Trophoblast cell (in vitro differentiated cells and primary cell): ENCODE data around the gene HLCS.

Experiments used
- DNase-seq, 2 donors: peaks; one replicate each; pipeline ENCODE4 v3.0.0-alpha.2; 2016
- H2AFZ ChIP-seq: 2 replicates; pipeline ENCODE4 v1.6.1; 2013; ENCODE audit warnings: low read length, moderate library complexity, mild to moderate bottlenecking; ENCODE audit not compliant: insufficient read depth, poor library complexity
- H2AK5ac ChIP-seq: 2 replicates; pipeline ENCODE4 v1.6.1; 2013; ENCODE audit warnings: mild to moderate bottlenecking, low read length
- H2BK120ac ChIP-seq: 2 replicates; pipeline ENCODE4 v1.6.1; 2013; ENCODE audit warnings: low read length, mild to moderate bottlenecking, moderate library complexity; ENCODE audit not compliant: insufficient read depth, poor library complexity
- H2BK12ac ChIP-seq: 2 replicates; pipeline ENCODE4 v1.6.1; 2013; ENCODE audit warnings: mild to moderate bottlenecking, low read length, moderate library complexity
- H2BK5ac ChIP-seq: 2 replicates; pipeline ENCODE4 v1.6.1; 2013; ENCODE audit warnings: low read length, low read depth, moderate library complexity, mild to moderate bottlenecking; ENCODE audit not compliant: poor library complexity
- H3K14ac ChIP-seq: 2 replicates; pipeline ENCODE4 v1.6.1; 2013; ENCODE audit warnings: mild to moderate bottlenecking, low read length
- H3K18ac ChIP-seq: 2 replicates; pipeline ENCODE4 v1.6.1; 2013; ENCODE audit warnings: mild to moderate bottlenecking, low read length
- H3K23ac ChIP-seq: 2 replicates; pipeline ENCODE4 v1.6.1; 2013; ENCODE audit warnings: low read length
- H3K27ac ChIP-seq: 2 replicates; pipeline ENCODE4 v1.5.1; 2013; ENCODE audit warnings: low read depth, mild to moderate bottlenecking, inconsistent platforms, low read length, moderate library complexity
- H3K27me3 ChIP-seq: 2 replicates; pipeline ENCODE4 v1.6.1; 2013; ENCODE audit warnings: inconsistent platforms, mild to moderate bottlenecking, low read length, moderate library complexity; ENCODE audit not compliant: insufficient read depth
- H3K36me3 ChIP-seq, 2 experiments: 1 replicate in 1 of 2; 2 replicates in 1 of 2; pipeline ENCODE4 v1.6.1; 2013; ENCODE audit warnings: low read length in 2 of 2, mild to moderate bottlenecking in 2 of 2, moderate library complexity in 1 of 2; ENCODE audit not compliant: insufficient read depth in 2 of 2, control insufficient read depth in 1 of 2
- H3K4ac ChIP-seq: 2 replicates; pipeline ENCODE4 v1.6.1; 2013; ENCODE audit warnings: low read depth, mild to moderate bottlenecking, low read length, moderate library complexity
- H3K4me1 ChIP-seq, 2 experiments: 1 replicate in 1 of 2; 2 replicates in 1 of 2; pipeline ENCODE4 v1.6.1; 2013; ENCODE audit warnings: low read length in 2 of 2, mild to moderate bottlenecking in 2 of 2, moderate library complexity in 1 of 2; ENCODE audit not compliant: insufficient read depth in 2 of 2, control insufficient read depth in 1 of 2
- H3K4me2 ChIP-seq: 2 replicates; pipeline ENCODE4 v1.6.1; 2013; ENCODE audit warnings: inconsistent platforms, mild to moderate bottlenecking, low read length, moderate library complexity
- H3K4me3 ChIP-seq: 2 replicates; pipeline ENCODE4 v1.5.1; 2013; ENCODE audit warnings: mild to moderate bottlenecking, low read depth, low read length, inconsistent platforms
- H3K79me1 ChIP-seq: one replicate; pipeline ENCODE4 v1.6.1; 2013; ENCODE audit warnings: low read length
- H3K79me2 ChIP-seq: 2 replicates; pipeline ENCODE4 v1.6.1; 2013; ENCODE audit warnings: low read length, mild to moderate bottlenecking; ENCODE audit not compliant: control insufficient read depth, insufficient read depth, poor library complexity
- H3K9ac ChIP-seq: 2 replicates; pipeline ENCODE4 v1.6.1; 2013; ENCODE audit warnings: mild to moderate bottlenecking, low read length
- H3K9me3 ChIP-seq: 2 replicates; pipeline ENCODE4 v1.6.1; 2013; ENCODE audit warnings: low read depth, mild to moderate bottlenecking, control low read depth, inconsistent platforms, low read length; ENCODE audit not compliant: insufficient read depth
- H4K12ac ChIP-seq: 2 replicates; pipeline ENCODE4 v1.6.1; 2013; ENCODE audit warnings: low read depth, mild to moderate bottlenecking, low read length, moderate library complexity
- H4K8ac ChIP-seq: 2 replicates; pipeline ENCODE4 v1.6.1; 2013; ENCODE audit warnings: low read depth, mild to moderate bottlenecking, low read length, moderate library complexity
- H4K91ac ChIP-seq: one replicate; pipeline ENCODE4 v1.6.1; 2013; ENCODE audit warnings: low read depth, mild to moderate bottlenecking, low read length, moderate library complexity
- WGBS: extraction: QIAGEN DNeasy Blood & Tissue Kit; methylation state at CpG from one replicate; pipeline ENCODE4 v1.1.7; 2013; ENCODE audit warnings: missing lambda C conversion rate; ENCODE audit not compliant: insufficient read length, insufficient coverage; ENCODE audit errors: extremely low coverage; 5-methylcytosine and 5-hydroxymethylcytosine counted together

HLCS gene

DNA sequence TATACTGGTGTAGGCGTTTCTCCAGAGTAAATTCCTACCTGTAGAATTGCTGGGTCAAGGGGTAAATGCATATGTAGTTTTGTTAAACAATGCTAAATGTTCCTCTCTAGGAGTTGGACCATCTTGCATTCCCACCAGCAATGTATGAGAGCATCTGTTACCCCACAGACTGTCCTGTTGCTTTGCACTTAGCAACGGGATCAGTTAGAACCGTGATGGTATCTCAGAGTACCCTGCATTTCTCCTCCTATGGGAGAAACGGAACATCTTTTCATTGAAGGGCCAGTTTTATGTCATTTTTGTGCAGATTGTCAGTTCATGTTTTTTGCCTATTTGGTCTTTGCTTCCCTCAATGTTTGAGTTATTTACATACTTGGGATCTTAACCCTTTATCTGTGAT lies 22.1 kb upstream of the HLCS start:
- Histone ChIP-seq H3K4me2 (no peak overlapping the region), H3K79me1 (peaks cover 5% of the 10 kb centered on the region), H2AFZ (no peak overlapping the region), H3K4me1 (peaks cover 2 to 11% of the 10 kb centered on the region in 2 experiments), H4K8ac (no peak overlapping the region), H3K23ac (no peak overlapping the region), H2BK5ac (no peak overlapping the region), H2AK5ac (no peak overlapping the region), H3K4ac (no peak overlapping the region), H3K18ac (no peak overlapping the region), H4K12ac (no peak overlapping the region), H3K14ac (no peak overlapping the region), H3K9me3 (no peaks in the 10 kb centered on the region), H4K91ac (no peak overlapping the region), H2BK12ac (no peak overlapping the region), H3K36me3 (no peaks in the 10 kb centered on the region), H2BK120ac (no peak overlapping the region), H3K9ac (no peak overlapping the region), H3K27ac (no peak overlapping the region), H3K4me3 (no peak overlapping the region), H3K27me3 (no peaks in the 10 kb centered on the region), H3K79me2 (peaks cover 3% of the 10 kb centered on the region)
- DNase-seq, result peak in 1 of 2 donors; percentile 34
- WGBS, result no CpG with 5 or more reads among the region's 4 CpGs

DNA sequence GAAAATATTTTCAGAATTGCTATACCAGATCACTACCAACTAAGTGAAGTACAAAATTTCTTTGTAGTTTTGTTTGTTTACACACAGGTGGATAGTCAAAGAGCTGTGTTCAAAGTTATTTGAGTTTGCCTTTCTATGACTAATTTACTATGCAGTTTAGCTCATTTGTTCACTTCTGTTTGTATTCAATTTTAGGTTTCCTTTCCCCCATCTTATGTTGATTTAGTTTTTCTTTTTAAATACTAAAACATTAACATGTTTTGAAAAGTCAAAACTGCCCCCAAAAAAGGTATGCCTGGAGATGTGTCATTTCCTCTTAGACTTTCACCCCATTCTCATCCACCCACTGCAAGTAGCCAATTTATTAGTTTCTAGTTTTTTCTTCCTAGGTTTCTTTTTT lies 21.4 kb upstream of the HLCS start:
- H4K12ac ChIP-seq, result no peak overlapping the region
- no peak overlapping the region for H3K4me2 ChIP-seq
- no peak overlapping the region for H2AK5ac ChIP-seq
- H2BK12ac ChIP-seq, result no peak overlapping the region
- no peak overlapping the region for H2AFZ ChIP-seq
- no peak overlapping the region for H3K23ac ChIP-seq
- H3K4me1 ChIP-seq, result peaks cover under 1 to 11% of the 10 kb centered on the region in 2 experiments
- H3K18ac ChIP-seq, result no peak overlapping the region
- no peaks in the 10 kb centered on the region for H3K27me3 ChIP-seq
- H3K9me3 ChIP-seq, result no peaks in the 10 kb centered on the region
- no peak overlapping the region for H3K4me3 ChIP-seq
- peaks cover 3% of the 10 kb centered on the region for H3K79me2 ChIP-seq
- peaks cover 5% of the 10 kb centered on the region for H3K79me1 ChIP-seq
- no peak overlapping the region for H3K9ac ChIP-seq
- H3K14ac ChIP-seq, result no peak overlapping the region
- DNase-seq, result no peak
- H2BK5ac ChIP-seq, result no peak overlapping the region
- H4K8ac ChIP-seq, result no peak overlapping the region
- H3K4ac ChIP-seq, result no peak overlapping the region
- no peak overlapping the region for H3K27ac ChIP-seq
- no peak overlapping the region for H2BK120ac ChIP-seq
- no peak overlapping the region for H4K91ac ChIP-seq
- H3K36me3 ChIP-seq, result no peaks in the 10 kb centered on the region

- H3K27ac ChIP-seq, result no peak overlapping the region
- WGBS, result no CpG with 5 or more reads among the region's 9 CpGs
Measured at GRCh38 chr21:36985751-36986594, 19.5 kb upstream of the HLCS start.

DNA sequence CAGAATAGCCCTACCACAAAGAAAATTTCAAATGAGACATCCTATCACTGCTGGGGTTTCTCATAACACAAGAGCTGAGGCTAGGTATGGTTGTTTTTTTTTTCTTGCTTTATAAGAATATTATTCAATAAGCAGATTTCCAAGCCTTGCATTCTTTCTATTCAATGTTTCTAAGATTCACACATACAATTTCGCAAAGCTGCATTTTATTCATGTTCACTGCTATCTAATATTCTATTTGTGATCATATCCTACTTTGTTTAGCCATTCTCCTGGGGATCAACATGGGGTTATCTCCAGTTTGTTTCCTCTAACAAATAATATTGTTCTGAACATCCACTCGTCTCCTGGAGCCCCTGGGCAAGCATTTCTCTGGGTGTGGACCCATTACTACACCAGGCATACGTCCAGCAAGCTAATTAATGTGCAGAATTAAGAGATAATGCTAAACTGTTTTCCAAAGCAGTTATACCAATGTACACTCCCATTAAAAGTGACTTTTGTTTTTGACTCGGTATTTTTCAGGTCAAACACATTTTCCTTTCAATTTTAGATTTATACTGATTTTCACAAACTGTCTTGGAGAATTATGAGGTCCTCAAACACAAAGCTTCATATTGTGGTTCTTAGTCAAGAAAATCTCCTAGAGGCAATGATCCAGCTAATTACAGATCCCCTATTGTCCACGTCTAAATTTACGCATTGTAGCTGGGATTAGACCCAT lies 15.7 kb upstream of the HLCS start:
- H3K9ac ChIP-seq, result no peak overlapping the region
- no peaks in the 10 kb centered on the region for H3K36me3 ChIP-seq
- H4K91ac ChIP-seq, result no peak overlapping the region
- no peak overlapping the region for H3K23ac ChIP-seq
- H3K4me3 ChIP-seq, result no peak overlapping the region
- no peaks in the 10 kb centered on the region for H3K9me3 ChIP-seq
- no peak overlapping the region for H2BK5ac ChIP-seq
- H3K27ac ChIP-seq, result no peak overlapping the region
- H3K4me2 ChIP-seq, result no peak overlapping the region
- peaks cover 2% of the 10 kb centered on the region for H3K79me2 ChIP-seq
- WGBS, result no CpG with 5 or more reads among the region's 6 CpGs
- H2AK5ac ChIP-seq, result no peak overlapping the region
- no peak overlapping the region for H2BK12ac ChIP-seq
- no peak overlapping the region for H4K12ac ChIP-seq
- H3K27me3 ChIP-seq, result no peaks in the 10 kb centered on the region
- H3K14ac ChIP-seq, result no peak overlapping the region
- no peak overlapping the region for H2BK120ac ChIP-seq
- no peak overlapping the region for H3K18ac ChIP-seq
- no peak for DNase-seq
- H2AFZ ChIP-seq, result no peak overlapping the region
- no peak overlapping the region for H4K8ac ChIP-seq
- no peak overlapping the region for H3K4ac ChIP-seq
- H3K4me1 ChIP-seq, result peaks cover 3 to 6% of the 10 kb centered on the region in 2 experiments
- peaks cover 3% of the 10 kb centered on the region for H3K79me1 ChIP-seq

More at GRCh38 chr21:36985751-36986594, 19.5 kb upstream of the HLCS start:
- no peak for DNase-seq
- Histone ChIP-seq H3K4me3 (no peak overlapping the region), H4K8ac (no peak overlapping the region), H3K36me3 (no peaks in the 10 kb centered on the region), H3K18ac (no peak overlapping the region), H4K91ac (no peak overlapping the region), H3K79me2 (peaks cover 3% of the 10 kb centered on the region), H4K12ac (no peak overlapping the region), H3K4ac (no peak overlapping the region), H3K9ac (no peak overlapping the region), H2BK120ac (no peak overlapping the region), H3K14ac (no peak overlapping the region), H3K27me3 (no peaks in the 10 kb centered on the region), H2BK5ac (no peak overlapping the region), H3K4me2 (no peak overlapping the region), H3K9me3 (no peaks in the 10 kb centered on the region), H2AFZ (no peak overlapping the region), H3K23ac (no peak overlapping the region), H2BK12ac (no peak overlapping the region), H2AK5ac (no peak overlapping the region), H3K4me1 (peaks cover 0 to 11% of the 10 kb centered on the region in 2 experiments), H3K79me1 (peaks cover 5% of the 10 kb centered on the region)
